Measurements from ENCODE around the gene WDR5B. TPM values are rescaled to one million over a fixed set of nuclear protein-coding genes. Genes with fewer than 3 reads are reported as not detected.

WDR5B gene
- total RNA-seq, 1 donor from 2014 or later, result 6.2 TPM

DNA sequence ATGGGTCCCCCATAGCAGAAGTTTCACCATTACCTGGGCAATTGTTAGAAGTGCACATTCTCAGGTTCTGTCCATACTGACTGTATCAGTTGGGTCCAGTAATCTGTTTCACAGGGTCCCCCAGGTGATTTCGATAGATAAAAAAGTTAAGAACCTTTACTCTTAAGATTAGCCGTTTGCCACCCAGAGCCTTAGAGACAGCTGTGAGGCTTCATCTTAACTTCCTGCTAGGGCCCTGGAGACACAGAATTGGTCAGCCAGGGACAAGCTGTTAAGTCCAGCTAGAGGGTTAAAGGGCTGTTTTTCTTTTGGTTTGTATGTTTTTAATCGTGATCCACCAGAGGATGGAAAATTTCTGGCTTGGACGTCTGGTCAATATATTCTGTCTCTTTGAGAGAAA is 25.2 kb downstream of the WDR5B start:
- H3K27ac Mint-ChIP-seq, result no peak overlapping the region
- peaks cover 11% of the 10 kb centered on the region for H3K36me3 Mint-ChIP-seq
- no peak for TF ChIP-seq CTCF (IDR thresholded peaks at IDR 0.05; ENCODE audit: unreplicated experiment)

GRCh38 chr3:122389892-122390291 is 26.0 kb downstream of the WDR5B start:
- TF ChIP-seq CTCF (IDR thresholded peaks at IDR 0.05; ENCODE audit: unreplicated experiment), result no peak
- H3K4me1 Mint-ChIP-seq, result peaks cover 30% of the 10 kb centered on the region
- H3K9me3 Mint-ChIP-seq, result no peaks in the 10 kb centered on the region
- no peaks in the 10 kb centered on the region for H3K27me3 Mint-ChIP-seq (ENCODE audit: low read depth)
- H3K27ac Mint-ChIP-seq, result no peak overlapping the region
- no peak overlapping the region for H3K4me3 Mint-ChIP-seq
- DNase-seq (ENCODE audit: low spot score in 2 of 2, unreplicated experiment in 2 of 2), result no peak
- peaks cover 11% of the 10 kb centered on the region for H3K36me3 Mint-ChIP-seq

More for the DNA sequence above, 25.2 kb downstream of the WDR5B start:
- H3K4me1 Mint-ChIP-seq, result peaks cover 29% of the 10 kb centered on the region
- DNase-seq (ENCODE audit: low spot score in 2 of 2, unreplicated experiment in 2 of 2), result no peak
- H3K9me3 Mint-ChIP-seq, result no peaks in the 10 kb centered on the region
- no peaks in the 10 kb centered on the region for H3K27me3 Mint-ChIP-seq (ENCODE audit: low read depth)
- no peak overlapping the region for H3K4me3 Mint-ChIP-seq

- Mint-ChIP-seq H3K27ac (no peak overlapping the region), H3K36me3 (peaks cover 11% of the 10 kb centered on the region), H3K4me1 (peaks cover 27% of the 10 kb centered on the region), H3K27me3 (ENCODE audit: low read depth) (no peaks in the 10 kb centered on the region), H3K4me3 (no peak overlapping the region), H3K9me3 (no peaks in the 10 kb centered on the region)
- no peak for TF ChIP-seq CTCF (IDR thresholded peaks at IDR 0.05; ENCODE audit: unreplicated experiment)
- DNase-seq (ENCODE audit: low spot score in 2 of 2, unreplicated experiment in 2 of 2), result no peak
Observed at GRCh38 chr3:122389197-122389596, 26.7 kb downstream of the WDR5B start.

DNA sequence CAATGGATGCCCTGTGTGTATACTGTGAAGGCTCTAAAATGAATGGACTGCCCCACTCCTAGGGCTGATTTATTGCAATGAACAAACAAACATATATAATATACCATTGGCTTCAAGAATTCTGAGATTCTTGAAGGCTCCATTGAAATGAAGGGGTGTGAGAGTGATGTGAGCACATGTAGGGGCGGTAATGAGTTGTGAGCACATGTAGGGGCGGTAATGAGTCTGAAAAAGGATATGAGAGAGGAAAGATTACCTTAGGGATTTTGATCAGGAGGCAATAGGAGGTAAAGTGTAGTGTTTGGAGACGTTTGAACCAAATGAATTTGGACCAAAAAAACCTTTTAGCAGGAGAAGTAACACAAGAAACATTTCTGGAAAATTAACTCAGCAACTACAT is 28.2 kb downstream of the WDR5B start:
- H3K36me3 Mint-ChIP-seq, result peaks cover 11% of the 10 kb centered on the region
- H3K9me3 Mint-ChIP-seq, result no peaks in the 10 kb centered on the region
- H3K4me1 Mint-ChIP-seq, result peaks cover 20% of the 10 kb centered on the region
- no peak overlapping the region for H3K27ac Mint-ChIP-seq
- H3K27me3 Mint-ChIP-seq (ENCODE audit: low read depth), result no peaks in the 10 kb centered on the region
- no peak overlapping the region for H3K4me3 Mint-ChIP-seq
- no peak for TF ChIP-seq CTCF (IDR thresholded peaks at IDR 0.05; ENCODE audit: unreplicated experiment)
- DNase-seq (ENCODE audit: low spot score in 2 of 2, unreplicated experiment in 2 of 2), result no peak

DNA sequence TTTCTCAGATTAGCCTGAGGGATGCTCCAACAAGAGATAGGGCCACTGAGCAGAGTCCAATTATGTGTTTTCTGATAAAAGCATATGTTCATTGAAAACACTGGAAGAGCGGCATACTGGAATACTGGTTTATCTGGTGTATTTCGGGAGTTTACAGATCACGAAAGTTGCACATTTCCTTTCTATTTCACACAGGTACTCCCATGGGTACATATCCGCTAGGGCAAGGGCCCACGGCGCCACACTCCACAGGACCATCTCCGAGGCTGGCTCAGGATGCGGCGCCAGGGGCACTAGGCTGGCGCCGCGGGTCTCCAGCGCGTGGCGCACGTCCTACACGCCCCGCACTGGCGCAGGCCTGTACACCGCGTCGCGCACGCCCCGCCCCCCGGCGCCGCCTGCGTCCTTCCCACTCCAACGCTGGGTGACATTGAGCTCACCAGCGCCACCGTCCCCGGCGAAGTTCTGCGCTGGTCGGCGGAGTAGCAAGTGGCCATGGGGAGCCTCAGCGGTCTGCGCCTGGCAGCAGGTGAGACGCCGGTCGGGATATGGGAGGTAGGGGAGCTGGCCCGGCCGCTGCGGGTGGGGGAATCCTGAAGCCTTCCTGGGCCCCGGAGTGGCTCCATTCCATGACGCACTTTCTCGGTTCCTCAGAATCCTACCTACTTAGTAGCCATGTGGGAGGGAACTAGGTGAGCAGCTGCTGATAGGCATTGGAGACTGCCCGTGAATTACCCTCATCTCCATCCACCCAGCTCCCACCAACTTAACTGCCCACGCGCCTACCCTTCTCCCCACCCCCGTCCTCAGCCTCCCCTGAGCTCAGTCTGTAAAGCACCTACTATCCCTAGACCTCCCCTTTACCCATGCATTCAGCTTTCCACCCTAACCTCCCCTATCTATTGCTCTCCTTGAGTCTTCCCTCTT is 31.8 kb downstream of the WDR5B start, which contains the start of gene FAM162A:
Gene FAM162A, plus strand, starts transcription at position 412 of the 927 bp plus-strand sequence. Its CDS starts 84 bp downstream, at position 496.
- no peaks in the 10 kb centered on the region for H3K9me3 Mint-ChIP-seq
- H3K36me3 Mint-ChIP-seq, result peaks cover 11% of the 10 kb centered on the region
- H3K4me1 Mint-ChIP-seq, result peaks cover 27% of the 10 kb centered on the region
- H3K4me3 Mint-ChIP-seq, result peak within 1 kb of the TSS; percentile 90
- peak; percentile 86 to 93 for DNase-seq (ENCODE audit: low spot score in 2 of 2, unreplicated experiment in 2 of 2)
- TF ChIP-seq CTCF (IDR thresholded peaks at IDR 0.05; ENCODE audit: unreplicated experiment), result peak; percentile 26
- H3K27me3 Mint-ChIP-seq (ENCODE audit: low read depth), result no peaks in the 10 kb centered on the region
- H3K27ac Mint-ChIP-seq, result peak within 1 kb of the TSS; percentile 92
